ENCODE measurements around the gene LRRC27.
"Not testable (repeated sequence)": the region's sequence is repeated elsewhere in the genome, so short reads cannot be mapped to it uniquely, and the experiment has no call there.

The LRRC27 gene

DNA sequence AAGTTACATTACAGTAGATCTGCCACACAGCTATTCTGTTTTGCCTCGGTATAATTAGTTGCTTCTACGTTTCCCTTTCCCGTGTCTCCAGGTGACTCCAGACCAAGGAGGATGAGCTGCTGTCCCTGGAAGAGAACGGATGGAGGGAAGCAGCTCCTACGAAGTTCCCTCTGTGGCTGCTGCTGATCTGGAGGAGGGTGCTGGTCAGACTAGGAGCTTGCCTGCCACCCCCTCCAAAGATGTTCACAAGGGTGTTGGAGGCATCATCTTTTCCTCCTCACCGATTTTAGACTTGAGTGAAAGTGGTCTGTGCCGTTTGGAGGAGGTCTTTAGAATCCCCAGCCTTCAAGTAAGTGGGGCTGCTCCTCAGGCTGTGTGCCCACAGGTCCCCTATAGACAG is 1.4 kb downstream of the LRRC27 start:
- in situ Hi-C loops (cut with MboI; ENCODE audit: low pct_unique_long_range_greater_than_20kb, low sequenced_read_pairs, unreplicated experiment): no loop called here
- DNase-seq (ENCODE audit: low spot score): no peak
- TF ChIP-seq, protein P1, sequence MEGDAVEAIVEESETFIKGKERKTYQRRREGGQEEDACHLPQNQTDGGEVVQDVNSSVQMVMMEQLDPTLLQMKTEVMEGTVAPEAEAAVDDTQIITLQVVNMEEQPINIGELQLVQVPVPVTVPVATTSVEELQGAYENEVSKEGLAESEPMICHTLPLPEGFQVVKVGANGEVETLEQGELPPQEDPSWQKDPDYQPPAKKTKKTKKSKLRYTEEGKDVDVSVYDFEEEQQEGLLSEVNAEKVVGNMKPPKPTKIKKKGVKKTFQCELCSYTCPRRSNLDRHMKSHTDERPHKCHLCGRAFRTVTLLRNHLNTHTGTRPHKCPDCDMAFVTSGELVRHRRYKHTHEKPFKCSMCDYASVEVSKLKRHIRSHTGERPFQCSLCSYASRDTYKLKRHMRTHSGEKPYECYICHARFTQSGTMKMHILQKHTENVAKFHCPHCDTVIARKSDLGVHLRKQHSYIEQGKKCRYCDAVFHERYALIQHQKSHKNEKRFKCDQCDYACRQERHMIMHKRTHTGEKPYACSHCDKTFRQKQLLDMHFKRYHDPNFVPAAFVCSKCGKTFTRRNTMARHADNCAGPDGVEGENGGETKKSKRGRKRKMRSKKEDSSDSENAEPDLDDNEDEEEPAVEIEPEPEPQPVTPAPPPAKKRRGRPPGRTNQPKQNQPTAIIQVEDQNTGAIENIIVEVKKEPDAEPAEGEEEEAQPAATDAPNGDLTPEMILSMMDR (IDR thresholded peaks at IDR 0.05; ENCODE audit: extremely low read depth, insufficient read depth, missing control alignments): no peak

- in situ Hi-C loops (cut with MboI; ENCODE audit: low pct_unique_long_range_greater_than_20kb, low sequenced_read_pairs, unreplicated experiment): no loop called here
- DNase-seq (ENCODE audit: low spot score): no peak
- TF ChIP-seq, protein P1 (IDR thresholded peaks at IDR 0.05; ENCODE audit: extremely low read depth, insufficient read depth, missing control alignments): no peak
Observed at GRCh38 chr10:132334631-132335188, 2.7 kb downstream of the LRRC27 start.

DNA sequence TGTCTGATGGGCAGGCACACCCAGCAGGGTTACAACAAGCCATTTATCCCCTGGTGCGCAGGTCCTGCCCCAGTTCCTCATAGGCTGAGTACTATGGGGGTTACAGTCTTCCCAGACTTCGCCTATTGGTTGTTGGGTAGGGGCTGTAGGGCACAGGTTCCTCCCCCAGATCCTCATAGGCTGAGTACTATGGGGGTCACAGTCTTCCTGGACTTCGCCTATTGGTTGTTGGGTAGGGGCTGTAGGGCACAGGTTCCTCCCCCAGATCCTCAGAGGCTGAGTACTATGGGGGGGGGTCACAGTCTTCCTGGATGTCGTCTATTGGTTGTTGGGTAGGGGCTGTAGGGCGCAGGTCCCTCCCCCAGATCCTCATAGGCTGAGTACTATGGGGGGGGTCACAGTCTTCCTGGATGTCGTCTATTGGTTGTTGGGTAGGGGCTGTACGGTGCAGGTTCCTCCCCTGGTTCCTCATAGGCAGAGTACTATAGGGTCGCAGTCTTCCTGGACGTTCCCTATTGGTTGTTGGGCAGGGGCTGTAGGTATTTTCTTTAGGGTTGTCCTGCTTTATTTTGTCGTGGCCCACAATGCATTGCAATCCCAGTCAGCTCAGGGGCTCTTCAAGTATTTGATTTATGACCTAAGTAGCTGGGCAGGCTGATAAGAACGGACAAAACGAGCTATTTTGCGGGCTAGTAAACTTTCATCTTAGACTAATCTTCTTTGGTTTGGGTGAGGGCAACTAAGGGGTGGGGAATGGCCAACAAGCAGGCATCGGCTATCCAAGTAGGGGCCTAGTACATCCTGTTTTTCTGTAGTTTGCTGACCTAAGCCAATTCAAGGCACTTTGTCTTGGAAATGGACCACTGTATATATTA is 3.4 kb downstream of the LRRC27 start:
- peak; percentile 87 for DNase-seq (ENCODE audit: low spot score)
- in situ Hi-C loops (cut with MboI; ENCODE audit: low pct_unique_long_range_greater_than_20kb, low sequenced_read_pairs, unreplicated experiment): no loop called here
- TF ChIP-seq, protein P1 (IDR thresholded peaks at IDR 0.05; ENCODE audit: extremely low read depth, insufficient read depth, missing control alignments): no peak

DNA sequence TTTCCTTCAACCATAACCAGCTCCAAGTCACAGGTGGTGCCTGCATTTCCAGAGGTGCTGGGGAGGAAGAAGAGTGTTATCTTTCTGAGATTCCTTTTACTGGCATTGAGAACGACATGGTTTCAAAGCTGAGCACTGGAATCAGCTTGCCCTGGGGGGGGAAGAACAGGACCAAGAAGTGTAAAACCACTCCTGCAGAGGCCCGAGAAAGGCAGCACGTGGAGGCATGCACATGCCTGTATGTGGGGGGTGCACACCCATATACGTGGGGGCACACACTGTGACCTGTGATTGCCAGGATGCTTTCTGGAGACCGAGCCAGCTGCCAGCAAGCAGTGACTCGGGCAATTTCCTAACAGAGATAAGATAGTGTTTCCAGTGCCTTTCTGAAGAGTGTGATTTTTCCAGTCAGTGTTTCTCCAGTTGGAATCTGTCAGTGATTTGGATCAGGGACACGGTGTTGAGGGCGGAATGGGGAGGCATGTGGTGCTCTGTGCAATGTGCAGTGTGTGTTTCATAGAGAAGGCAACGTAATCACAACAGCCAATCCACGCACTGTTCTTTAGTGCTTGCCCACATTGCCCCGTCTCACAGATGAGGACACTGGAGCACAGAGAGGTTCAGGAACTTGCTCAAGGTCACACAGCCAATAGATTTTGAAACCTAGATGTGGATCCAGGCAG is 4.2 kb downstream of the LRRC27 start:
- in situ Hi-C loops (cut with MboI; ENCODE audit: low pct_unique_long_range_greater_than_20kb, low sequenced_read_pairs, unreplicated experiment): no loop called here
- TF ChIP-seq, protein P1 (IDR thresholded peaks at IDR 0.05; ENCODE audit: extremely low read depth, insufficient read depth, missing control alignments): no peak
- DNase-seq (ENCODE audit: low spot score): no peak

GRCh38 chr10:132336919-132337407 is 5.0 kb downstream of the LRRC27 start:
- in situ Hi-C loops (cut with MboI; ENCODE audit: low pct_unique_long_range_greater_than_20kb, low sequenced_read_pairs, unreplicated experiment): no loop called here
- TF ChIP-seq, protein P1 (IDR thresholded peaks at IDR 0.05; ENCODE audit: extremely low read depth, insufficient read depth, missing control alignments): no peak
- no peak for DNase-seq (ENCODE audit: low spot score)

GRCh38 chr10:132337854-132338253 is 5.9 kb downstream of the LRRC27 start:
- in situ Hi-C loops (cut with MboI; ENCODE audit: low pct_unique_long_range_greater_than_20kb, low sequenced_read_pairs, unreplicated experiment); DNase-seq (ENCODE audit: low spot score): not testable (repeated sequence)
